GM19328 (cell line): ENCODE results near the gene TRIM45.
A peak's percentile ranks its signal among the peaks of the same experiment; 100 is the strongest.
"Not testable (repeated sequence)": the region's sequence is repeated elsewhere in the genome, so short reads cannot be mapped to it uniquely, and the experiment has no call there.

Experiments used
- ATAC-seq: cut with Tn5 transposase; IDR thresholded peaks from one replicate; pipeline ENCODE4 v1.9.1; 2021; ENCODE audit warnings: mild to moderate bottlenecking, moderate library complexity; ENCODE audit not compliant: unreplicated experiment

Gene TRIM45

GRCh38 chr1:117121589-117122329 is at the start of gene TRIM45:
Gene TRIM45, minus strand, starts transcription at chr1:117121749. Its CDS starts 548 bp downstream, at chr1:117121201.
- peak; percentile 89 for ATAC-seq

- no peak for ATAC-seq
Observed at GRCh38 chr1:117169871-117170596, 48.5 kb upstream of the TRIM45 start.

DNA sequence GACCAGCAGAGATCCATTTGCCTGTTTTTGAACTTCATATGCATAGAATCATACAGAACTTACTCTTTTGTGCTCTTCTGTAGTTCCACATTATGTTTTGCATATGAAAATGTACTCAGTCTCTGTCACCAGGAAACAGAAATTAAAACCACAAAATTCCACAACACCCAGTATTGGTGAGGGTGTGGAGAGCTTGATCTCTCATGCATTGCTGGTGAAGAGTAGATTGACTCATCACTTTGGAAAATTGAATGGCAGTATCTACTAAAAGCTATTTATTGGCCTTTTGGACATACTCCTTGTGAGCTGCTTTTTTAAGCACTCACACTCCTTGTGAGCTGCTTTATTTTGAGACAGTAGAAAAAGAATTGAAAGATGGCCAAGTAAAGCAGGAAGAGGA is 45.9 kb upstream of the TRIM45 start:
- no peak for ATAC-seq

DNA sequence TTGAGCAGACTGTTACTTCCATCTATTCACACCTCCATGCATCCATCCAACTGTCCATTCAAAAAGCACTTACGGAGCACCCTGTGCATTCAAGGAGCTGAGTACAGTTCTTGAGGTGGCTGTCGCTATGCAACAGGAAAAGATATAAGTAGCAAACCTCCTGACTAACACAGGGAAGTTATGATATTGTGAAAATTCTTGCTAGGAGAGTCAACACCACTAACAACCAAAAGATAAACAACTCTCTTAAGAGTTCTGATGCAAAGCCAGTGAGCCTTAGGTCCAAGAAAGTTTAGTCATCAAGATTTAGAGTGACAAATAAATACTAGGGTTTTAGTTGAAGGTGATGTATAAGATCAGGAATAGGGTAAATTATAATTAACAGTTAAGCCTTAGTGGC is 44.5 kb upstream of the TRIM45 start:
- no peak for ATAC-seq

- no peak for ATAC-seq
Observed at GRCh38 chr1:117164209-117164608, 42.7 kb upstream of the TRIM45 start.

GRCh38 chr1:117162816-117163215 is 41.3 kb upstream of the TRIM45 start:
- no peak for ATAC-seq

DNA sequence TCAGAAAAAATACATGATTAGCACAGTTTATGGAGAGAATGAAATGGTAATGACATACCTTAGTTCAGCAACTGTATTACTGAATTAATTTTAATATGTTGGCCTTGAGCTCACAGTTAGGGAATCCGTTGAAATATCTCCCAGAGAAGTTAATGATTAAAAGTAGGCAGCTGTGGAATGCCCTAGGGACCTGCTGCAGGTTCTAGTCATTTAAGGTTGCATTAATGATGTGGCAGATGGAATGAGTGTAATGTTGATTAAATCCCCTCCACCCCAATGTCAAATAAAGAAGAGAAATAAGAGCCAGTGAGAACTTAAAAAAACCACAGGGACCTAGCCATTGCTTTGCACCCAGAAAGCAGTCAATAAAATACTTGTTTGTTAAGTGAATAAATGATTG is 40.3 kb upstream of the TRIM45 start:
- ATAC-seq = no peak

DNA sequence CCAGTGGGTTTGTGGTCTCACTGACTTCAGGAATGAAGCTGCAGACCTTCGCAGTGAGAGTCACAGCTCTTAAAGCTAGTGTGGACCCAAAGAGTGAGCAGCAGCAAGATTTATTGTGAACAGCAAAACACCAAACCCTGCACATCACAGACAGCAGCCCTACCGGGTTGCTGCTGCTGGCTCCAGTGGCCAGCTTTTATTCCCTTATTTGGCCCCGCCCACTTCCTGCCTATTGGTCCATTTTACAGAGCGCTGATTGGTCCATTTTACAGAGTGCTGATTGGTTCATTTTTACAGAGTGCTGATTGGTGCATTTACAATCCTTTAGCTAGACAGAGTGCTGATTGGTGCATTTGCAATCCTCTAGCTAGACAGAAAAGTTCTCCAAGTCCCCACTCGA is 29.8 kb upstream of the TRIM45 start:
- not testable (repeated sequence) for ATAC-seq

DNA sequence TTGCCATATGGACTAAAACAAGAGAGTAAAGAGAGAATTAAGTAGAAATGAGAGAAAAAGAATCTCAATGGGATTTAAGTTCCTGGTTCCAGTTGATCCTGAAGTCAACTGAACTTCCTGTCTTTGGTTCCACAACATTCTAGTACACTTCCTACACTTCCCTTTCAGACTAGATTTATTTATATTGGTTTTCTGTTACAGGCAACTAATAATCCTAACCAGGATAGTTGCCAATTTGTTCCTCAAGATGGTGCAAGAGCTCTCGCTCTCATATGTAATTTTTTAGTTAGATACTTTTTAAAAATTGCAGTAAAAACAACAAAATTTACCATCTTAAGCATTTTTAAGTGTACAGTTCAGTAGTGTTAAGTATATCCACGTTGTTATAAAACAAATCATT is 28.8 kb upstream of the TRIM45 start:
- no peak for ATAC-seq

- no peak for ATAC-seq
Observed at GRCh38 chr1:117147856-117148588, 26.5 kb upstream of the TRIM45 start.

DNA sequence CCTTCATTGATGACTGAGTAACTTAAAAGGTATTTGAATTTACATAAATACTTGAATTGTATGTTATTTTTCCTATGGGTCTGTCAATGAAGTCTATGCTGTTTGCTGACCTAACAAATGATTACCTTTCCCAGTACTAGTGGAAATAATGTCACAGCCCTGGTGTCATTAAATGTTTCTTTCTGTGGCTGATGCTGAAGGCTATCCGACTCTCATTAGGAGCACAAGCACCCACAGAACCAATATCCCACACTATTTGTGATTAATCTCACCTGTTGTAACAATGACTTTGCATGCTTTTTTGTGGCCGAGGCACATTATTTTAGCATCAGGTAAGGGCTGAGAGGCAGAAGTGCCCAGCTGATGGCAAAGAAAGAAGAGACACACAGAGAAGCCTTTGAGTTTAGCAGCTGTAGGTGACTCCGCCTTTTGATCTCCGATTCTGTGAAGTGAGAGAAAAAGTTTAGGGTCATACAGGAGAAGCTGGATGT is 25.8 kb upstream of the TRIM45 start:
- no peak for ATAC-seq

GRCh38 chr1:117146575-117147340 is 25.2 kb upstream of the TRIM45 start:
- ATAC-seq = no peak

DNA sequence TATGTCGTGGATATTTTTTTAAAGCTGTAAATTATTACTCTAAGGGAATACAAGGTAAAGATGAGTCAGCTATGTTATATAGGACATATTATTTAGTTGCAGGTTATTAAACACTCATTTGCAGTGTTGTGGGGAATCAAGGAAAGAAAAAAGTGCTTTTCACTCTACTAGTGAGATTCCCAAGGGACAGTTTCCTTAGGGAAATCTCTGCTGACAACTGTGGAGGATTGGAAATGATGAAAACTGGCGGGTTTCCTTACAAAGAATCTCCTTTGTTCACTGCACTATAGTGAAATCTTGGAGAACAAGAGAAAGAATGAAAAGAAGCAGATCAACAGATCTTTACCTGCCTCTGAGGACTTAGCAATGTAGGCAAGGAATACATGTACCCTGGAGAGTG is 24.5 kb upstream of the TRIM45 start:
- ATAC-seq = no peak

- ATAC-seq = no peak
Observed at GRCh38 chr1:117143871-117144270, 22.3 kb upstream of the TRIM45 start.

DNA sequence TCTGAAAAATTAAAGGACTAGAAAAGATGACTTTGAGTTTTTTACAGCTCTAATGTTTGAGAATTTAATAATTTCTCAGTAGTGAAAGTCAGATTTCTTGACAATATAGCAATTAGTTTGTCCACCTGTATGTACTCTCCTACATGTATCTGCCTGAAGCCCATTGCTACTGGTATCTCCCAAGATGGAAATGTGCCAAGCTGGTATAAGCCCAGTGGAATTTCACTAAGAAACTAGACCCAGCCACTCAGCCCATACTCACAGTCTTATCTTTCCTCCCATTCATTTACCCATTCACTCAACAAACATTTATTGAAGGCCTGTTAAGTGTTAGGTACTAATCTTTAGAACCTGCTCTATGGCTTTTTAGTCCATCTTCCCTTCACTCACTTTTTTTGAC is 21.6 kb upstream of the TRIM45 start:
- ATAC-seq = no peak

DNA sequence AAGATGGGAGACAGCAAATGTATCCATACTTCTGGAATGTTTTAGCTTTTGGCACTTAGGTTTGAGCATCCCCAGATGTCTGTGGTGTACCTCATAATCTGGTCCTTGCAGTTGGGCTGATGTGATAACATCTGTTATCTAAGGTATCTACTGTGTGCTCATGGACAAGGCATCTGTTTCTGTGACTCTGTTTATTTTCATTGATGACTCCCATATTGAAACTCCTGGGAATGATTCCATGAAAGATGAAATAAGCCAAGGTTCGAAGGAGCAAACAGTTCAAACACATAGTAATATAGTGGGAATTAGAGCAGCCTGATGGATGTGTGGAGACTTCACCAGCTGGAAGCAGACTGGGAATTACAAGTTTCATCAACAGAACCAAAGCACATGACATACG is 20.7 kb upstream of the TRIM45 start:
- ATAC-seq = no peak

DNA sequence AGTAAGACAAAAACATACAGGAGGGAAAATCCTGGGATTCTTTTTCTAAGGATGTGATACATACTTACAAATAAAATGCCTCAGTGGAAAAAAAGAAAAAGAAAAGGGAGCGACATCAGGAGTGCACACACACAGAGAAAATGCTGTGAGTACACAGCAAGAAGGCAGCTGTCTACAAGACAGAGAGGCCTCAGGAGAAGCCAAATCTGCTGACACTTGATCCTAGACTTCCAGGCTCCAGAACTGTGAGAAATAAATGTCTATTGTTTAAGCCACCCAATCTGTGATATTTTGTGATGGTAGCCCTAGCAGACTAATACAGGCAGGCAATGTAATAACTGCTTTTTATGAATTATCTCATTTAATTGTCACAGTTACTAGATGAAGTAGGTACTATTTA is 17.0 kb upstream of the TRIM45 start:
- no peak for ATAC-seq

DNA sequence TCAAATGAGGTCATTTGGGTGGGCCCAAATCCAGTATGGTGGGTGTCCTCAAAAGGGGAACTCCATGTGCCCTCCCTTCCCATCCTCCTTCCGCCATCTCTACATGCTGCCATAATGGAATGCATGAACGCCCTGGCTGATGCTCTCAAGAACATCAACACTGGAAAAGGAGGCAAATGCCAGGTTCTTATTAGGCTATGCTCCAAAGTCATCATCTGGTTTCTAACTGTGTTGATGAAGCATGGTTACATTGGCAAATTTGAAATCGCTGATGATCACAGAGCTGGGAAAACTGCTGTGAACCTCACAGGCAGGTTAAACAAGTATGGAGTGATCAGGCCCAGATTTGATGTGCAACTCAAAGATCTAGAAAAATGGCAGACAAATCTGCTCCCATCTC is 16.6 kb upstream of the TRIM45 start:
- no peak for ATAC-seq

DNA sequence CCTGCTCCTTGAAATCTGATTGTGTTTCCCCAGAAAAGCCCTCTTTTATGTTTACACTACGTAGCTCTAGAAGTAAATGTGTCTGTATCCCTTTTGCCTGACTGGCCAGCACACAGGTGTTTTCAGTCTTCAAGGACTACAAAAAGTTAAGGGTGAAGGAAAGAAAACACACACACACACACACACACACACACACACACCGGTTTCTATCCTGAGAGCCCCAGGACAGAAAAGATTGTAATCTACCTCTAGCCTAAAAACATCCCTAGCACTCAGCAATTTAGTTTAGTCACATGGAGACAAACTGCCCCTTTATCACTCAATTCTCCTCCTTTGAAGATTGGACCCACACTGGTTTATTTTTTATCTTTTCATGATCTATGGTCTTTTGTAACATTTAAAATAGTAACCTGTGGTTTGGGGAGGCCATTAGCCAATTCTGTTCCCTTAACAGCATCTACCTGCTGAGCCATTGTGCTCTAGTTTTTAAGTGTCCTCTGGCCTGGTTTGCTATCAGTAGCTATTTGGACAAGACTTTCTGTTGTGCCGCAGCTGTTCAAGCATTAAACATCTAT is 15.8 kb upstream of the TRIM45 start:
- no peak for ATAC-seq

- ATAC-seq = no peak
Observed at GRCh38 chr1:117136749-117137148, 15.2 kb upstream of the TRIM45 start.

GRCh38 chr1:117135329-117135728 is 13.8 kb upstream of the TRIM45 start:
- ATAC-seq = no peak
